ENCODE data around the gene BMPER. TPM values are rescaled to one million over a fixed set of nuclear protein-coding genes. Genes with fewer than 3 reads are reported as not detected.

The BMPER gene
- total RNA-seq, 4 donors from 2014 or later, result 0.27 to 0.53 (median 0.34) TPM

DNA sequence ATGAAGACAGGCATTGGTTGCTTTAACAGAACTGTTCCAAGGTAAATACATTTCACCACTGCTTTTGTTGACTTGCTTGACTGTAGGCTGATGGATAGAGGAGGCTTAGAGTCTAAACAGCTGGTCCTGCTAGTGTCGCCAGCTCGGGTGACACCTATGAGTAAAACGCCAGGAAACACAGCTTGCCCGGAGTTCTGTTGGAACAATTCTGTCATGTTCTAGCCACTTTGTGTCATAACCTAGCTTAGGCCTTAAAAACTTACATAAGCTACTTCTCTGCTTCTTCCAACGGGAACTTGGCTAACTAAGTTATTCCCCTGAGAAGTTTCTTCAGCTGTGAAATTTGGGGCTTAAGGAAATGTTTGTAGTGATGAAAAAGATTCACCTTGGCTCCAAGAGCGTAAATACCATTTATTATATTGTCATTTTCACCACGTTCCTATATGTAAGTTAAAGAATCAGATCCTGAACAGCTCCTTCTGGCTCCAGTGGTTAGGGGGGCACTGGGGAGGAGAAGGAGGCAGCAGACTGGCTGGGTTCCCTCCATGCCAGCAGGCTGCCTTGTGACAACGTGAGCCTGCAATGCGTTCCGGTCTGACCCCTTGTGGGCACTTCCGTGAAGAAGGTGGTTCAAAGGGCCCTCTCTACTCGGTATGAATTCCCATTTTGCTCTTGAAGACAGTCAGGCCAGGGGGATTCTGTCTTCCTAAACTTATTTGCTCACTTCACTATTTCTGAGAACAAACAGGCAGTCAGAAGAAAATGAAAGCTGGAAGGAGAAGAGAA lies 253.2 kb downstream of the BMPER start:
- TF ChIP-seq, protein P1, sequence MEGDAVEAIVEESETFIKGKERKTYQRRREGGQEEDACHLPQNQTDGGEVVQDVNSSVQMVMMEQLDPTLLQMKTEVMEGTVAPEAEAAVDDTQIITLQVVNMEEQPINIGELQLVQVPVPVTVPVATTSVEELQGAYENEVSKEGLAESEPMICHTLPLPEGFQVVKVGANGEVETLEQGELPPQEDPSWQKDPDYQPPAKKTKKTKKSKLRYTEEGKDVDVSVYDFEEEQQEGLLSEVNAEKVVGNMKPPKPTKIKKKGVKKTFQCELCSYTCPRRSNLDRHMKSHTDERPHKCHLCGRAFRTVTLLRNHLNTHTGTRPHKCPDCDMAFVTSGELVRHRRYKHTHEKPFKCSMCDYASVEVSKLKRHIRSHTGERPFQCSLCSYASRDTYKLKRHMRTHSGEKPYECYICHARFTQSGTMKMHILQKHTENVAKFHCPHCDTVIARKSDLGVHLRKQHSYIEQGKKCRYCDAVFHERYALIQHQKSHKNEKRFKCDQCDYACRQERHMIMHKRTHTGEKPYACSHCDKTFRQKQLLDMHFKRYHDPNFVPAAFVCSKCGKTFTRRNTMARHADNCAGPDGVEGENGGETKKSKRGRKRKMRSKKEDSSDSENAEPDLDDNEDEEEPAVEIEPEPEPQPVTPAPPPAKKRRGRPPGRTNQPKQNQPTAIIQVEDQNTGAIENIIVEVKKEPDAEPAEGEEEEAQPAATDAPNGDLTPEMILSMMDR (IDR thresholded peaks at IDR 0.05), result no peak
- no peak for TF ChIP-seq POLR2A (IDR thresholded peaks at IDR 0.05)
- no peak for DNase-seq (ENCODE audit: low spot score in 2 of 2)

DNA sequence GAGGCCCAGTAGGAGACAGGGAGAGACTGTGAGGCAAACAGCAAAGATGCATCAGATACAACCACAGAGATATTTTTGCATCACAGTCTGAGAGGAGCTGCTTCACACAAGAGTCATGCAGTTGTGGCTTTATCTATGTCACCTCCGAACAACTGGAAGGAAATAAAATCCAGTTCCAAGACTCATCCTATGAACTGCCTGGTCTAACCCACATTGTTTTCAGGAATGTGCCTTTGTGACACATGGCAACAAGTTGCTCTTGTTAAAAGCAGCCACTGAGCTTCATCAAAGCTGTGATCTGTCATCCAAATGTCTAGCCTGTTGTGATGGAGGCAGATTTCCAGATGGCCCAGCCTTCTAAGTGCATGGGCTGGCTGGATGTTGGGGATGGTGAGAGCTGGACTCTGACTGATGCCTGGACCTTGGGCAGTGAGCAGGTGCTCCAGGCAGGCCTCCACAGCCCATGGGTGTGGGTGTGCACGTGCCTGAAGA lies 255.0 kb downstream of the BMPER start:
- intact Hi-C loops (cut with DNase I; ENCODE audit: low total_unique reads), result no loop called here

More for the DNA sequence above, 253.2 kb downstream of the BMPER start:
- WGBS, 2 donors, result 70 to 80% methylated on average over 12 of the region's 12 CpGs
- intact Hi-C loops (cut with DNase I; ENCODE audit: low total_unique reads), result no loop called here
- no peak overlapping the region for H3K4me3 ChIP-seq (ENCODE audit: low read depth, poor library complexity, severe bottlenecking)

DNA sequence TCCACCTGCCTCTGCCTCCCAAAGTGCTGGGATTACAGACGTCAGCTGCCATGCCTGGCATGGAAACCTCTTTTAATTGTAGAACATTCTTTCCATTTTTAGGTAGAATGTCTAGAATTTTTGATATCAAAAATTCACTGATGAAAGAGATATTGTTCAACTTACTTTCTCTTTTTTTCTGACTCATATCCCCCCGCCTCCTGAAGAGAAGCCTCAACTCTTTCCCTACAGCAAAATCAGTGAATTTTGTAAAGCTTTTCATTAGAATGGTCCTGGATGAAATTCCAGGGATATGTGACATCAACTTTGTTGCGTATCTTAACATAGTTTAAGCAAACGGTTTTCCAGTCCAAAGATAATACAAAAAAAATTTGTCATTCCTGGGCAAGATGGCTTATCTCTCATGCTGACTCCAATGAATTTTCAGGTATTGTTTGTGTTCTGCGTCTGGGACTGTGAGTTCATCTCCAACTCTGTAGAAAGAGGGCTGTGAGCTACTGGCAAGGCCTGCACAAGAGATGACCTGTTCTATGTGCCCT lies 256.8 kb downstream of the BMPER start:
- 79 to 82% methylated on average over 5 of the region's 5 CpGs for WGBS, 2 donors
- DNase-seq (ENCODE audit: low spot score in 2 of 2), result no peak
- intact Hi-C loops (cut with DNase I; ENCODE audit: low total_unique reads), result no loop called here
- H3K4me3 ChIP-seq (ENCODE audit: low read depth, poor library complexity, severe bottlenecking), result no peak overlapping the region
- TF ChIP-seq POLR2A (IDR thresholded peaks at IDR 0.05), result no peak
- TF ChIP-seq, protein P1 (IDR thresholded peaks at IDR 0.05), result no peak

More for the DNA sequence above, 255.0 kb downstream of the BMPER start:
- 70 to 81% methylated on average over 2 of the region's 2 CpGs for WGBS, 2 donors
- DNase-seq (ENCODE audit: low spot score in 2 of 2), result no peak
- H3K4me3 ChIP-seq (ENCODE audit: low read depth, poor library complexity, severe bottlenecking), result no peak overlapping the region
- TF ChIP-seq, protein P1 (IDR thresholded peaks at IDR 0.05), result no peak
- no peak for TF ChIP-seq POLR2A (IDR thresholded peaks at IDR 0.05)

DNA sequence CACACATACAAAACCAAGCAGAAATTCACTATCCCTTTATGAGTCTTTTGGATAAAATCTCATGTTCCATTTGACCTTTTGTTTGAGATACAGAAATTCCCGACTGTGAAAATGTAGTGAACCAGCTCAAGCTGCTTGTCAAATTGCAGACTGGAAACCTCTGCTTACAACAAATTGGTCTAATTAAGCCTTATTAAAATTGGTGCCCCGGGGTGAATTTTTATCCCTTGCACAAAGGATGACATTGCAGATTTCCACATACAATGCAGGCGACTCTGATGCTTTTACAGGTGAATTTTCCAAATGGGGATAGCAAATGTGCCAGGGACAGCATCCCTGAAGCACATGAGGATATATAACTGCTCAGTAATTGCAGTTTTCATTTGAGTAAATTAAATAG lies 257.3 kb downstream of the BMPER start:
- intact Hi-C loops (cut with DNase I; ENCODE audit: low total_unique reads), result no loop called here
- H3K4me3 ChIP-seq (ENCODE audit: low read depth, poor library complexity, severe bottlenecking), result no peak overlapping the region
- WGBS, 2 donors, result 66 to 80% methylated on average over 3 of the region's 3 CpGs
- no peak for DNase-seq (ENCODE audit: low spot score in 2 of 2)
- no peak for TF ChIP-seq POLR2A (IDR thresholded peaks at IDR 0.05)
- TF ChIP-seq, protein P1 (IDR thresholded peaks at IDR 0.05), result no peak

DNA sequence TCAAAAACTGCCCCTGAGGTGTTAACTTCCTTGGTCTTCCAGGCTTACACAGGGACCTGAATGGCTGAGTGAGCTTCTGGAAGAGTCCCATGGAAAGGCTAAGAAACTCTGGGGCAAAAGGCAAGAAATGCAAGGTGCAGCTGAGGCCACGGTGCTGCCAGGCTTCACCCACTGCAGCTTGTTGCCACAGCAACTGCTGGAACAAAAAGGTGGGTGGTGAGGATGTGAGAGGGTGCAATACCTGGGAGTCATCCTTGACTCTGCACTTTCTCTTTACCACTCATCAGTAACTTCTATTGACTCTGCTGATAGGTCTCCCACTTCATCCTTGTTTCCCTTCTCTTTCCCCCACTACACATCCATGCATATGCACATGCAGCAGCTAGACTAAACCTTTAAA lies 258.6 kb downstream of the BMPER start:
- no peak for TF ChIP-seq POLR2A (IDR thresholded peaks at IDR 0.05)
- TF ChIP-seq, protein P1 (IDR thresholded peaks at IDR 0.05), result no peak
- DNase-seq (ENCODE audit: low spot score in 2 of 2), result no peak
- H3K4me3 ChIP-seq (ENCODE audit: low read depth, poor library complexity, severe bottlenecking), result no peak overlapping the region
- intact Hi-C loops (cut with DNase I; ENCODE audit: low total_unique reads), result no loop called here
- WGBS, 2 donors, result 76 to 83% methylated on average over 1 of the region's 1 CpG

Data from lower leg skin (tissue), 4 donors.